ENCODE data around the gene MKRN1.

GRCh38 chr7:140509789-140510188 lies 30.5 kb upstream of the MKRN1 start:
- TF ChIP-seq CTCF (conservative IDR thresholded peaks at IDR 0.05) (no peak), EZH2 (IDR thresholded peaks at IDR 0.05; ENCODE audit: low read depth) (no peak)
